Central memory CD8-positive, alpha-beta T cell (primary cell): ENCODE measurements around the gene PSMD13.
A peak's percentile ranks its signal among the peaks of the same experiment; 100 is the strongest.

ENCODE experiments used
- ATAC-seq: fragments of 150-1000 bp; cut with Tn5 transposase; replicated peaks from 2 replicates; pipeline ENCODE4 v1.10.0; 2022; ENCODE audit warnings: mild to moderate bottlenecking, moderate FRiP score, moderate number of reproducible peaks; ENCODE audit not compliant: poor library complexity, severe bottlenecking; ENCODE audit errors: extremely low read depth
- DNase-seq, 2 donors: peaks; one replicate each; pipeline ENCODE4 v3.0.0; 2021; ENCODE audit warnings: low spot score in 2 of 2
- H3K27ac Mint-ChIP-seq: one replicate; pipeline ENCODE4 v1.8.0; 2022; ENCODE audit warnings: low read depth, mild to moderate bottlenecking, moderate library complexity, mixed read lengths
- H3K27me3 Mint-ChIP-seq: one replicate; pipeline ENCODE4 v1.8.0; 2022; ENCODE audit warnings: mixed read lengths
- H3K36me3 Mint-ChIP-seq: one replicate; pipeline ENCODE4 v1.8.0; 2022; ENCODE audit warnings: mild to moderate bottlenecking, moderate library complexity, mixed read lengths; ENCODE audit not compliant: insufficient read depth
- H3K4me1 Mint-ChIP-seq: one replicate; pipeline ENCODE4 v1.8.0; 2022; ENCODE audit warnings: mixed read lengths
- H3K4me3 Mint-ChIP-seq: one replicate; pipeline ENCODE4 v1.8.0; 2022; ENCODE audit warnings: mild to moderate bottlenecking, moderate library complexity, mixed read lengths
- H3K9me3 Mint-ChIP-seq: one replicate; pipeline ENCODE4 v1.8.0; 2022; ENCODE audit warnings: mixed read lengths

PSMD13 gene

DNA sequence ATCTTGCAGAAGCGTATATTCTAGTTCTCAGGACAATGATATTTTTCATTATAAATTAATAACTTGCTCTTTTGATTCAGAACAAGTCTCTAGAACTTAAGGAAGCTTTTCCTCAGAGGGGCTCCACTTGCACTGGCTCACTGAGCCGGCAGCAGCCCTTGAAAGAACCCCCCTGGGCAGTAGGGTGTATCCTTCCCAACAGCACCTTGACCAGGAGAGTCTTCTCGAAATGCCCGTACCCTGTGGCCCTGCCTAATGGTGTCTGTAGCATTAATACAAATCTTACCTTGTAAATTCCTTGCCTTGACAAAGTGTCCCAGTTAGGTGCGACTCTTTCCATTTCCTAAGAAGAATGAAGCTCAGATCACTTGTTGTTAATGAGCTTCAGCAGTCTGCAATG lies 13.5 kb downstream of the PSMD13 start:
- Mint-ChIP-seq H3K27me3 (no peaks in the 10 kb centered on the region), H3K4me1 (peaks cover 6% of the 10 kb centered on the region), H3K9me3 (no peaks in the 10 kb centered on the region), H3K36me3 (peaks cover 71% of the 10 kb centered on the region), H3K4me3 (no peak overlapping the region), H3K27ac (no peak overlapping the region)
- ATAC-seq (no peak), DNase-seq (no peak)

GRCh38 chr11:250740-251299 lies 14.0 kb downstream of the PSMD13 start:
- ATAC-seq (peak; percentile 97), DNase-seq (peak; percentile 72 to 74)
- peaks cover 67% of the 10 kb centered on the region for H3K36me3 Mint-ChIP-seq
- H3K4me1 Mint-ChIP-seq: peaks cover 6% of the 10 kb centered on the region
- H3K27me3 Mint-ChIP-seq: no peaks in the 10 kb centered on the region
- H3K9me3 Mint-ChIP-seq: no peaks in the 10 kb centered on the region
- H3K4me3 Mint-ChIP-seq: no peak overlapping the region
- no peak overlapping the region for H3K27ac Mint-ChIP-seq

DNA sequence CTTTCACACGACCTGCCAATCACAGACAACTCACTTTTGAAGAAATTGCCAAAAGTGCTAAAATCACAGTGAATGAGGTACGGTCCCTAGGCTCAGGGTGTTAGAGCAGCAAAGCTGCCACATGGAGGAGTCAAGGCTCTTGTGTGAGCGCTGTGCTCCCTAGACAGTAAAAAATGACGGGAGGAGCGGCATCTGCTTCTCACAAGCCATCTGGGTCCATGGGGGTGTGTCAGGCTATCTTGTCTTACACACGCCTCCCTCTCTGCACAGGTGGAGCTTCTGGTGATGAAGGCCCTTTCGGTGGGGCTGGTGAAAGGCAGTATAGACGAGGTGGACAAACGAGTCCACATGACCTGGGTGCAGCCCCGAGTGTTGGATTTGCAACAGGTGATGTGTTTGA lies 14.8 kb downstream of the PSMD13 start:
- H3K36me3 Mint-ChIP-seq: peaks cover 59% of the 10 kb centered on the region
- H3K4me3 Mint-ChIP-seq: no peak overlapping the region
- H3K27me3 Mint-ChIP-seq: no peaks in the 10 kb centered on the region
- H3K9me3 Mint-ChIP-seq: no peaks in the 10 kb centered on the region
- H3K27ac Mint-ChIP-seq: no peak overlapping the region
- DNase-seq (no peak), ATAC-seq (no peak)
- peaks cover 6% of the 10 kb centered on the region for H3K4me1 Mint-ChIP-seq

DNA sequence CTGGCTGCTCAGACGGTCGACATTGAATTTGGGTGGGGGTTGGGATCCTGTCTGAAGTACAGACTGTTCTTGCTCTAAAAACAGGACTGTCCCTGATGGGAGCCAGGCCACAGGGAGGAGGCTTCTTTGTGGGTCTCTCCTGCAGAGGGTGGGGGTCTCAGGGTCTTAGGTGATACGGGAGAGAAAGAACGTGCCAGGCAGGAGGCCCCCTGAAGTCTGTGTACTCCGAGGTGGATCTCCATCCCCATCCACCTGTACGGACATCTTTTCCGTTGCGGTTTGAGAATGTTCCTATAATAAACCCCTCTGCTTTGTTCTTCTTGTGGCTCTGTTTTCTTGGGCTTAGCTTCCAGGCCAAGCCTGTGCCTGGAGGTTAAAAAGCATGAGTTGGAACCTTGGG lies 15.9 kb downstream of the PSMD13 start:
- Mint-ChIP-seq H3K36me3 (peaks cover 50% of the 10 kb centered on the region), H3K9me3 (no peaks in the 10 kb centered on the region), H3K27ac (no peak overlapping the region), H3K4me3 (no peak overlapping the region), H3K27me3 (no peaks in the 10 kb centered on the region), H3K4me1 (peaks cover 6% of the 10 kb centered on the region)
- ATAC-seq: no peak
- DNase-seq: no peak

DNA sequence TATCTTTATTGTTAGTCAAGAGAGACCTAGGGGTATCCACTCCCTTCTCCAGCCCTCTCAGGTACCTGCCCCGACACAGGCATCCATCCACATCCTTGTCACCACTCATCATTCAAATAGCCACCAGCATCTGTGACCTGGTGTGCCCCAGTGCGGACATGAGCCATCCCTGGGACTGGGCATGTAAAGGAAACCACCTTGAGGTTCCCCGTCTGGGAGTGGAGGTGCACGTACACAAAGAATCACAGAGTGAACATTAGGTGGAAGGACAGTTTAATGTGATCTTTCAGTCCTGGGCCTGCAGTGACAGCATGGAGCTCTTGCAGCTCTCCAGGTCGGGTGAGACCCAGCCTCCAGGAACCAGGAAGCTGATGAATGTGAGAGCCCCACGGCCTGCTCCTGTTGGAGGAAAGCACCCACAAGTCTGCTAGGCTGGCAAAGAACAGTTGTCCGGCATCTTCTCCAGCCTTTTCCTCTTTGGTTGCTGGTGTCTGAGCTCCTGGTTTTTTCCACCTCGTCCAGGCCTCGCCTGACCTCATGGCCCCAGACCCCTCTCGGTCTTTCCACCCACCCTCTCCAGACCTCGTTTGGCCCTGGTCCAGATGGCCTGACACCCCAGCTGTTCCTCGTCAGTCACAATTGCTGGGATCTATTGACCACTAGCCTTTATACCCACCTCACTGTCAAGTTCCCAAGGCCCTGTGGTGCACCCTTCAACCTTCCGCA lies 16.5 kb downstream of the PSMD13 start:
- H3K4me1 Mint-ChIP-seq: peaks cover 11% of the 10 kb centered on the region
- peaks cover 43% of the 10 kb centered on the region for H3K36me3 Mint-ChIP-seq
- no peaks in the 10 kb centered on the region for H3K9me3 Mint-ChIP-seq
- H3K27me3 Mint-ChIP-seq: no peaks in the 10 kb centered on the region
- H3K4me3 Mint-ChIP-seq: no peak overlapping the region
- no peak for DNase-seq
- no peak for ATAC-seq
- no peak overlapping the region for H3K27ac Mint-ChIP-seq

- DNase-seq: no peak
- Mint-ChIP-seq H3K9me3 (no peaks in the 10 kb centered on the region), H3K27me3 (no peaks in the 10 kb centered on the region), H3K4me1 (peaks cover 11% of the 10 kb centered on the region), H3K4me3 (no peak overlapping the region), H3K36me3 (peaks cover 39% of the 10 kb centered on the region), H3K27ac (no peak overlapping the region)
- ATAC-seq: no peak
Observed at GRCh38 chr11:253886-254270, 17.1 kb downstream of the PSMD13 start.

- Mint-ChIP-seq H3K27ac (no peak overlapping the region), H3K4me3 (no peak overlapping the region), H3K9me3 (no peaks in the 10 kb centered on the region), H3K27me3 (no peaks in the 10 kb centered on the region), H3K4me1 (peaks cover 11% of the 10 kb centered on the region), H3K36me3 (peaks cover 27% of the 10 kb centered on the region)
- no peak for DNase-seq
- ATAC-seq: no peak
Observed at GRCh38 chr11:255176-255575, 18.4 kb downstream of the PSMD13 start.

GRCh38 chr11:255816-256215 lies 19.0 kb downstream of the PSMD13 start:
- H3K4me1 Mint-ChIP-seq: peaks cover 8% of the 10 kb centered on the region
- DNase-seq (no peak), ATAC-seq (no peak)
- H3K27me3 Mint-ChIP-seq: no peaks in the 10 kb centered on the region
- no peaks in the 10 kb centered on the region for H3K9me3 Mint-ChIP-seq
- peaks cover 22% of the 10 kb centered on the region for H3K36me3 Mint-ChIP-seq
- no peak overlapping the region for H3K4me3 Mint-ChIP-seq
- peak overlapping the region; percentile 21 for H3K27ac Mint-ChIP-seq

DNA sequence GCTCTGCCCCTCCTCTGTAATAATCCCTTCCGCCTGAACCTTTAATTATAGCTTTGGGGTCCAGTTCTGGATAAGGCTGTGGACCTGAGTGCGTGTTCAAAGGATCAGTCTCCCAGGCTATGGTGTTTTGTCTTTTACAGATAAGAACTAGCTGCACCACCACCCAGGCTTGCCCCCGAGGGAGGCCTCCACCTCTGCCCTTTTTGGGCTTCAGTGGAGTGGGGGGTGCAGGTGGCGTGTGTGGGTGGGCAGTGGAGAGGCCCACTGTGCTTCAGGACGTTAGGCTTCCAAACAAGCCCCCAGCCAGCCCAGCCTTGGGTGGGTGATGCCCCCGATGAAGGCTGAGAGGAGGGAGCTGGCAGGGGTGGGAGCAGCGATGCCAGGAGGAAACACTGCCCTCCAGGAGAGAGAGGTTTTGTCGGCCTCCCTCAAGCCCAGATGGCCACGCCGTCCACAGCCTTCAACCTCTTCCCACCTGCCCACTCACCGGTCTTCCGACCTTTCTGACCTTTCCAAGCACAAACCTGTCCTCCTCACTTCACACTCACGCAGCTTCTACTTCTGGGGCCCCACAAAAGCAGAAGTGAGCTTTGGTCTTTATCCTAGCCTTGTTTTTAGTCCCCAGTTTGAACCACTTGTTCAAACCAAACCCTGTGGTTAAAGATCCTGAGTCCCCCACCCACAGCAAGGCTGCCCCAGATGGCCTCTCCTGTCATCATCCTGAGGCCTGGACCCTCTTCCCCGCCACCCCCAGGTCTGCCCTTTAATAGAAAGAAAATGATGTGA lies 20.4 kb downstream of the PSMD13 start:
- H3K9me3 Mint-ChIP-seq: no peaks in the 10 kb centered on the region
- H3K27me3 Mint-ChIP-seq: no peaks in the 10 kb centered on the region
- H3K27ac Mint-ChIP-seq: peak overlapping the region; percentile 57
- ATAC-seq (no peak), DNase-seq (no peak)
- peaks cover 5% of the 10 kb centered on the region for H3K4me1 Mint-ChIP-seq
- H3K4me3 Mint-ChIP-seq: no peak overlapping the region
- peaks cover 11% of the 10 kb centered on the region for H3K36me3 Mint-ChIP-seq

GRCh38 chr11:257766-258493 lies 21.2 kb downstream of the PSMD13 start:
- no peak for ATAC-seq
- DNase-seq: no peak
- no peaks in the 10 kb centered on the region for H3K9me3 Mint-ChIP-seq
- peaks cover 3% of the 10 kb centered on the region for H3K36me3 Mint-ChIP-seq
- H3K4me1 Mint-ChIP-seq: peaks cover 5% of the 10 kb centered on the region
- H3K4me3 Mint-ChIP-seq: no peak overlapping the region
- H3K27me3 Mint-ChIP-seq: no peaks in the 10 kb centered on the region
- H3K27ac Mint-ChIP-seq: peak overlapping the region; percentile 57

DNA sequence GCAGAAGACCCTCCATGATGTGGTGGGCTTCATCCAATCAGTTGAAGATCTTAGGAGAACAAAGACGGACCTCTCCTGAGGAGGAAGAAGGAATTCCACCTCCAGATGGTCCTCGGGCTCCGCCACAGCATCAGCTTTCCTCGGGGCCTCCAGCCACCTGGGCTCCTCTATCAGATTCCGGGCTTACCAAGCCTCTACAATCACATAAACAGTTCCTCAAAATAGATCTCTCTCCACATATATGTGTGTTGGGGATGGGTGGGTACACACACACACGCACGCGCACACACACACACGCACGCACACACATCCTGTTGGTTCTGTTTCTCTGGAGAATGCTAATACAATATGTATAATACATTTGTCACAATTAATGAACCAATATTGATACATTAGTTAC lies 22.6 kb downstream of the PSMD13 start:
- ATAC-seq (no peak), DNase-seq (no peak)
- no peak overlapping the region for H3K27ac Mint-ChIP-seq

DNA sequence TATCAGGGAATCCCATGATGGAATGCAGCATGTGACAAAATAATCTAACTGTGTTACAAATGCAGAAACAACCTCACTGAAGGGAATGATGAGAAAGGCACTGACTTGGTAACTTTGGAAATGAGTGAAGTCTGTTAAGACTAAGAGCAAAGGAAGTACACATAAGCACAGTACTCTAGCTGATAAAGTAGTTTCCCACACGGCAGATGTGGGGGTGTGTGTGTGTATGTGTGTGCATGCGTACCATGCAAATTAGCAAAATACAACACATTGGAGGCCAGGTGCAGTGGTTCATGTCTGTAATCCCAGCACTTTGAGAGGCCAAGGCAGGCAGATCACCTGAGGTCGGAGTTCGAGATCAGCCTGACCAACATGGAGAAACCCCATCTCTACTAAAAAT lies 24.8 kb downstream of the PSMD13 start:
- no peaks in the 10 kb centered on the region for H3K27me3 Mint-ChIP-seq
- H3K36me3 Mint-ChIP-seq: no peaks in the 10 kb centered on the region
- H3K4me3 Mint-ChIP-seq: no peak overlapping the region
- no peak for DNase-seq
- H3K9me3 Mint-ChIP-seq: no peaks in the 10 kb centered on the region
- H3K27ac Mint-ChIP-seq: no peak overlapping the region
- ATAC-seq: no peak
- peaks cover 5% of the 10 kb centered on the region for H3K4me1 Mint-ChIP-seq

More for the DNA sequence above, 22.6 kb downstream of the PSMD13 start:
- Mint-ChIP-seq H3K27me3 (no peaks in the 10 kb centered on the region), H3K4me1 (peaks cover 5% of the 10 kb centered on the region), H3K4me3 (no peak overlapping the region), H3K9me3 (no peaks in the 10 kb centered on the region), H3K36me3 (peaks cover under 1% of the 10 kb centered on the region)
